Peyer's patch (tissue), 4 donors: Measurements from ENCODE around the gene PLEKHO1. TPM values are rescaled to one million over a fixed set of nuclear protein-coding genes. Genes with fewer than 3 reads are reported as not detected.
"Not testable (repeated sequence)": the region's sequence is repeated elsewhere in the genome, so short reads cannot be mapped to it uniquely, and the experiment has no call there.

Experiments used
- DNase-seq, 3 donors: peaks; one replicate each; pipeline ENCODE4 v3.0.0-alpha.2; 2017 to 2019
- H3K27ac ChIP-seq, 4 donors: fragments of 200-600 bp; sonication (generic); one replicate each; pipeline ENCODE4 v1.5.1; 2016 to 2019
- H3K27me3 ChIP-seq, 2 donors: fragments of 200-600 bp; sonication (generic); one replicate each; pipeline ENCODE4 v1.5.1; 2019
- H3K36me3 ChIP-seq, 3 donors: fragments of 200-600 bp; sonication (generic); one replicate each; pipeline ENCODE4 v1.5.1; 2016 to 2019
- H3K4me1 ChIP-seq, 4 donors: fragments of 200-600 bp; sonication (generic); one replicate each; pipeline ENCODE4 v1.5.1; 2016 to 2019
- H3K4me3 ChIP-seq, 4 donors: fragments of 200-600 bp; sonication (generic); 1 replicate in 3 of 4; 2 replicates in 1 of 4; pipeline ENCODE4 v1.5.1; 2016 to 2019; ENCODE audit warnings: mild to moderate bottlenecking in 1 of 4
- H3K9me3 ChIP-seq, 4 donors: fragments of 200-600 bp; sonication (generic); one replicate each; pipeline ENCODE4 v1.5.1; 2016 to 2019; ENCODE audit warnings: mild to moderate bottlenecking in 1 of 4
- POLR2A ChIP-seq, 2 donors: fragments of 450-650 bp; IDR thresholded peaks; one replicate each; pipeline ENCODE4 v1.5.1; 2017; ENCODE audit warnings: antibody characterized with exemption in 2 of 2, mild to moderate bottlenecking in 2 of 2, moderate library complexity in 2 of 2
- total RNA-seq, 4 donors: library from RNA; depleted of rRNA; stranded (reverse); fragments of >200 nt; gene quantifications; one replicate each; pipeline ENCODE4 v1.1.0, GENCODE V29; 2016
- TF ChIP-seq, protein P1 (sequence below), 6 experiments: fragments of 450-650 bp in 4 of 6; fragments of 200-600 bp in 2 of 6; sonication (generic) in 1 of 6; IDR thresholded peaks; one replicate each; pipeline ENCODE4 v1.5.1; 2017 to 2019; ENCODE audit warnings: antibody characterized with exemption in 6 of 6, mild to moderate bottlenecking in 3 of 6, moderate library complexity in 1 of 6

The PLEKHO1 gene
- total RNA-seq, 4 donors from 2014 or later, result 12.6 to 106 (median 29.6) TPM

DNA sequence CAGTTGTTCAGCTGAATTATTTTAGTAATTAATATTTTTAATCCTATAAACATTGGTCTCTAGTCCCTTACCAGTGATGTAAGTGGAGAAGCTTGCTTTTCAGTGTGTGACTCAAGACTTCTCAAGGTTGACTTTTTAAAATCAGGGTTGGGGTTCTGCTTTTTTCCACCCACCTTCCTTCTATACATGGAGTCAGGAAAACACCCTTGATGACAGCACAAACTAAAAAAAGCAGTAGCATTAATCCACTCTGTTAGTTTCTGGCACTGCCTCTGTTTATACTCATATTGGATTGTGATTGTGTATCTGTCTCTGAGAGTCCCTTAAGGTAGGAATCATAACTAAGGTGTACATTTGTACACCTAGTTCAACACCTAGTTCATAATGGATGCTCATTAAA, 8.3 kb upstream of the PLEKHO1 start:
- TF ChIP-seq, protein P1, sequence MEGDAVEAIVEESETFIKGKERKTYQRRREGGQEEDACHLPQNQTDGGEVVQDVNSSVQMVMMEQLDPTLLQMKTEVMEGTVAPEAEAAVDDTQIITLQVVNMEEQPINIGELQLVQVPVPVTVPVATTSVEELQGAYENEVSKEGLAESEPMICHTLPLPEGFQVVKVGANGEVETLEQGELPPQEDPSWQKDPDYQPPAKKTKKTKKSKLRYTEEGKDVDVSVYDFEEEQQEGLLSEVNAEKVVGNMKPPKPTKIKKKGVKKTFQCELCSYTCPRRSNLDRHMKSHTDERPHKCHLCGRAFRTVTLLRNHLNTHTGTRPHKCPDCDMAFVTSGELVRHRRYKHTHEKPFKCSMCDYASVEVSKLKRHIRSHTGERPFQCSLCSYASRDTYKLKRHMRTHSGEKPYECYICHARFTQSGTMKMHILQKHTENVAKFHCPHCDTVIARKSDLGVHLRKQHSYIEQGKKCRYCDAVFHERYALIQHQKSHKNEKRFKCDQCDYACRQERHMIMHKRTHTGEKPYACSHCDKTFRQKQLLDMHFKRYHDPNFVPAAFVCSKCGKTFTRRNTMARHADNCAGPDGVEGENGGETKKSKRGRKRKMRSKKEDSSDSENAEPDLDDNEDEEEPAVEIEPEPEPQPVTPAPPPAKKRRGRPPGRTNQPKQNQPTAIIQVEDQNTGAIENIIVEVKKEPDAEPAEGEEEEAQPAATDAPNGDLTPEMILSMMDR (IDR thresholded peaks at IDR 0.05), result no peak
- no peak for TF ChIP-seq POLR2A (IDR thresholded peaks at IDR 0.05)
- Histone ChIP-seq H3K27ac (no peak overlapping the region), H3K27me3 (no peaks in the 10 kb centered on the region), H3K4me3 (no peak overlapping the region), H3K9me3 (no peaks in the 10 kb centered on the region), H3K36me3 (no peaks in the 10 kb centered on the region), H3K4me1 (no peaks in the 10 kb centered on the region)
- DNase-seq, result no peak

DNA sequence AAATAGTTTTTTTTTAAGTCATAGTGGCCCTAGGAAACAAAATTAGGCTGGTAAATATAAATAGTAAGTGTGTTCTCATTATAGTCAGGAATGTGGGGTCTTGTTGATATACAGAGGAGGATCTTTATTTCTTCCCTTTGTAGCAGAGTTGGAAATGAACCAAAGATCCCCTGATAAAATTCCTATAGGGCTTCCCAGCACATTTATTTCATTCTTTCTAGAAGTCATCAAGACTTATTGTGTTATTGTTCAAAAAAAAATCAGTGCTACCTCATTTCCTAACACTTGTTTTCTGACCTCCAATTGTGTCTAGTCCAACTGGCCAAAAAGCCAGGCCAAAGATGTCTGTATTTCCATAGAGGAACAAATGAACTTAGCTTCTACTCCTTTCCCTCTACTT, 7.6 kb upstream of the PLEKHO1 start:
- H3K27me3 ChIP-seq, result no peaks in the 10 kb centered on the region
- H3K27ac ChIP-seq, result no peak overlapping the region
- TF ChIP-seq POLR2A (IDR thresholded peaks at IDR 0.05), result no peak
- TF ChIP-seq, protein P1 (IDR thresholded peaks at IDR 0.05), result no peak
- H3K4me3 ChIP-seq, result no peak overlapping the region
- no peaks in the 10 kb centered on the region for H3K4me1 ChIP-seq
- no peaks in the 10 kb centered on the region for H3K9me3 ChIP-seq
- no peak for DNase-seq
- no peaks in the 10 kb centered on the region for H3K36me3 ChIP-seq

DNA sequence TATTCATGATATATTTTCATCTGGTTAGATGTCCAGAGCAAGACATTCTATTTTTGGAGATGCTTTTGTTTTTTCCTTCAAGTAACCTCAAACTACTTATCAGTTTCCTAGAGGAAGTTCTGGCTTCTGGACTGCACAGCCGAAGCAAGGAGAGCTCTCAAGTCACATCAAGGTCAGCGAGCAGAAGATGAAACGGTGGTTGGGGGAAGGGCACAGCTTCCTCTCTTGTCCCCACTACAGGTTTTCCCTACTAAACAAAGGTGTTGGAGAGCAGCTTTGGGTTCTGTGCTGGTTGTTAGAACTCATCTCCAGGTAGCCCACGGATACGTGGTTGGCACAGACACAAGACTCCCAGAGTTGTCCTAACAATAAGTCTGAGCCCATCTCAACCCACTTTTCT, 5.1 kb upstream of the PLEKHO1 start:
- Histone ChIP-seq H3K4me3 (no peak overlapping the region), H3K27me3 (no peaks in the 10 kb centered on the region), H3K27ac (no peak overlapping the region), H3K36me3 (no peaks in the 10 kb centered on the region), H3K9me3 (no peaks in the 10 kb centered on the region), H3K4me1 (no peaks in the 10 kb centered on the region)
- no peak for DNase-seq
- no peak for TF ChIP-seq POLR2A (IDR thresholded peaks at IDR 0.05)
- TF ChIP-seq, protein P1 (IDR thresholded peaks at IDR 0.05), result no peak

DNA sequence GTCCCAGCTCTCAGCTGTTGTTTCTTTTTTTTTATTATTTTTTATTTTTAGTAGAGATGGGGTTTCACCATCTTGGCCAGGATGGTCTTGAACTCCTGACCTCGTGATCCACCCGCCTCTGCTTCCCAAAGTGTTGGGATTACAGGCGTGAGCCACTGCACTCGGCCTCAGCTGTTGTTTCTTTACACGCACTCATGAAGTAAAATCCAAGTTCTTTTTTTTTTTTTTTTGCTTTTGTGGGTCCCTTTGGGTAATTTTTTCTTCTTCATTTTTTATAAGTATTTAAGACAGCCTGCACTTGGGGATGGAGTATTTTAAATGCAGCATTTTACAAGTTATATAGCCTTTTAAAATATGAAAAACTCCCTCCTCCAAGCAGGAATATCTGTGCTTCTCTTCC, 3.7 kb upstream of the PLEKHO1 start:
- not testable (repeated sequence) for H3K27me3 ChIP-seq, H3K4me1 ChIP-seq, H3K9me3 ChIP-seq, H3K4me3 ChIP-seq, H3K27ac ChIP-seq, DNase-seq, H3K36me3 ChIP-seq

DNA sequence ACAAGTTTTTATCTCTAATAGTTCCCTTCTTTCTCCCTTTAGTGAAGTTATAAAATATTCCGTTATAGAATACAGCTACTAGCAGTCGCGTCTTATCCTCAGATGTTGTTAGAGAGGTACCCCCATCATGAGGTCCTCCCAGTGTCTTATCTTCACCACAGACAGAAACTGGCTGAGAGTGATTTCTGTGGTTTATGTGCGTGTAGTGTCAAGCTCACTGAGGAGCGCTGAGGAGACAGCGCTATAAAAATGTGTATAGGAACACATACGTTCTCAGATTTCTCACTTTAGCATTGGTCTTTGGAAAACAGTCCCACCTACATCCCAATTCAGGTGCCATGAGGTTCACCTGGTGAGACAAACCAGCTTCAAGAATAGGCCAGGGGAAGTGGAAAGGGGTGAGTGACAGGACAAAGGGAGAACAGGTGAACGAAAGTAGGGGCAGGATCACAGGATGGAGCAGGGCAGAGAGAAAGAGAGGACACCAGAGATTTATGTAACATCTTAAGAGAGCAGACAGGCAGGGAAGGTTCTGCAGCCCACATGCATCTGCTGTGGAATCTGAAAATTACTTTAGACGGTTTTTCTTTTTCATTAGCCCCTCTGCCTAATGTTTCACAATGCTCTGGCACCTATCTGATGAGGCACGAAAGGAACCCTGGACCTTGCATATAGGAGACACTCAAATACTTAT, 2.7 kb upstream of the PLEKHO1 start:
- H3K27ac ChIP-seq, result no peak overlapping the region
- H3K27me3 ChIP-seq, result no peaks in the 10 kb centered on the region
- no peak overlapping the region for H3K4me3 ChIP-seq
- no peaks in the 10 kb centered on the region for H3K36me3 ChIP-seq
- H3K4me1 ChIP-seq, result peaks cover 0 to 8% (median 0%) of the 10 kb centered on the region in 4 donors
- TF ChIP-seq, protein P1 (IDR thresholded peaks at IDR 0.05), result no peak
- no peak for TF ChIP-seq POLR2A (IDR thresholded peaks at IDR 0.05)
- DNase-seq, result no peak
- H3K9me3 ChIP-seq, result no peaks in the 10 kb centered on the region

DNA sequence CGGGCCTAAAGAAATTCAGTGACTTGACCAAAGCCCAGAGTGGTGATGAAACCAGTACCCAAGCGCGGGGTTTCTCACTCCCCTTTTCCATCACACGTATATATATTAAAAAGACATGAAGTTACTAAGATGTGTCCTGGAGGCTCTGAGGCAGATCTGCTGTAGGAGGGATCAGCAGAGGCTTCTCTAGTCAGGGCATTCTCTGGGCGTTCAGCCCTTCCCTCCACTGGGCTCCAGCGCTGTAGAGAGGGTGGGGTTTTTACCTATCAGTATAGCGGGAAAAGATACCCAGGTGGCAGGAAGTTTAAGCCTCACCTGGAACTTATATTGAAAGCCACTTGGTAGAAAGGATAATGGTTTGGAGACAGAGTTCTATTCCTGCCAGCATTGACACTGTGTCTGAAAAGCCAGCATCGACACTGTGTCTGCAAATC, 862 bp upstream of the PLEKHO1 start:
- peaks cover 0 to 12% (median 6%) of the 10 kb centered on the region in 4 donors for H3K4me1 ChIP-seq
- H3K9me3 ChIP-seq, result no peaks in the 10 kb centered on the region
- DNase-seq, result no peak
- H3K4me3 ChIP-seq, result peak overlapping the region; percentile 62 to 91 (median 82)
- TF ChIP-seq, protein P1 (IDR thresholded peaks at IDR 0.05), result no peak
- TF ChIP-seq POLR2A (IDR thresholded peaks at IDR 0.05), result no peak
- peak overlapping the region; percentile 93 to 97 (median 96) for H3K27ac ChIP-seq
- no peaks in the 10 kb centered on the region for H3K27me3 ChIP-seq
- peaks cover 0 to under 1% (median 0%) of the 10 kb centered on the region in 3 donors for H3K36me3 ChIP-seq
